ENCODE data around the gene KRTAP4-5.
"Not testable (repeated sequence)": the region's sequence is repeated elsewhere in the genome, so short reads cannot be mapped to it uniquely, and the experiment has no call there.

The KRTAP4-5 gene

DNA sequence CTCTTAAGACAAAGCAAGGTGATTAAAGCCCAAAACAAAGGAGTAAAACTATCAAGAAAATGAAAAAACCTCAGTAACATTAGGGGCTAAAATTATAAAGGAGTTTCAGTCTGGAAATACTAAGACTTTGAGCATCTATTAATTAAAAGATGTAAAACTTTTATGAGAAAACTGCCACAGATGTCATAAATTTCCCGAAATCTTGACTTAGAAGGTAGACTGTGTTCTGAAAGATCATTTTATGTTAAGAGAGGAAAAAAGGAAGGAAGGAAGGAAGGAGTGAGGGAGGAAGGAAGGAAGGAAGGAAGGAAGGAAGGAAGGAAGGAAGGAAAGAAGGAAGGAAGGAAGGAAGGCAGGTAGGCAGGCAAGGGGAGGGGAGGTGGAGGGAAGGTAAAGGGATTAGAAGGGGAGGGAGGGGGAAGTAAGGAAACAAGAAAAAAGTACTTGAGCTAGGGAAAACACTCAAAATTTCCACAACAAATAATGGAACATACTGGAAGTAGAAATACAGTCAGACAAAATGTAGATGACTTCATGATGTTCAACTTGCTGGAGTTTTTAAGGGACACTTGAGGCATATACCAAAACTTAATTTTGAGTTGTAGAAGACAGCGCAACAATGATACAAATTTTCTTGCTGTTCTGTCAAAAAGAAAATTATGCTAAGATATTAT, 2.0 kb downstream of the KRTAP4-5 start:
- DNase-seq (ENCODE audit: low spot score), result no peak

- no peak for DNase-seq (ENCODE audit: low spot score)
These were observed 4.4 kb downstream of the KRTAP4-5 start for GRCh38 chr17:41145261-41145660.

DNA sequence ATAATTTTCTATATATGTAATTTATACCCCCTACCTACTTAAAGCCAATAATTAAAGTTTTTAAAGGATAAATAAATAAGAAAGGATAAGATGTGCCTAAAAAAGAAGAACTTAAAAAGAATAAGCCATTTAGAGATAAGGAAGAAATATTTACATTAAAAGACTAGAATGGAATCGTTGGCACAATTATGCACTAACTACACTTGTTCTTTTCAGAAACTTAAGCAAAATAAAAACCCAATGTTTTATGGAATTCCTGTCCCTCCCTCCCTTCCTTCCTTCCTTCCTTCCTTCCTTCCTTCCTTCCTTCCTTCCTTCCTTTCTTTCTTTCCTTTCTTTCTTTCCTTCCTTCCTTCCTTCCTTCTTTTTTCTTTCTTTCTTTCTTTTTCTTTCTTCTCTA, 4.8 kb downstream of the KRTAP4-5 start:
- DNase-seq (ENCODE audit: low spot score), result no peak

- no peak for DNase-seq (ENCODE audit: low spot score)
These were observed 8.3 kb downstream of the KRTAP4-5 start for GRCh38 chr17:41141361-41141760.

GRCh38 chr17:41140360-41141131, 9.1 kb downstream of the KRTAP4-5 start, which contains the start of gene KRTAP4-6:
Gene KRTAP4-6 (minus strand): TSS chr17:41140544. CDS start chr17:41140487, 57 bp downstream.
- DNase-seq (ENCODE audit: low spot score), result no peak

DNA sequence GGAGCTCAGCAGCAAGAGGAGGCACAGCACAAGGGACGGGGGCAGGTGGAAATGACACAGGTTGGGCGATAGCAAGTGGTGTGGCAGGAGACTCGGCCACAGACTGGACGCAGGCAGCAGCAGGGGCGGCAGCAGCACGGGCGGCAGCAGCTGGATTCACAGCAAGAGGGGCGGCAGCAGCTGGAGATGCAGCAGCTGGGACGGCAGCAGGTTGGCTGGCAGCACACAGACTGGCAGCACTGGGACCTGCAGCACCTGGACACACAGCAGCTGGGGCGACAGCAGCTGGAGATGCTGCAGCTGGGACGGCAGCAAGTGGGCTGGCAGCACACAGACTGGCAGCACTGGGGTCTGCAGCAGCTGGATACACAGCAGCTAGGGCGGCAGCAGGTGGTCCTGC, 9.8 kb downstream of the KRTAP4-5 start:
- not testable (repeated sequence) for DNase-seq (ENCODE audit: low spot score)

- DNase-seq (ENCODE audit: low spot score), result no peak
These were observed 15.5 kb downstream of the KRTAP4-5 start for GRCh38 chr17:41133880-41134735.

DNA sequence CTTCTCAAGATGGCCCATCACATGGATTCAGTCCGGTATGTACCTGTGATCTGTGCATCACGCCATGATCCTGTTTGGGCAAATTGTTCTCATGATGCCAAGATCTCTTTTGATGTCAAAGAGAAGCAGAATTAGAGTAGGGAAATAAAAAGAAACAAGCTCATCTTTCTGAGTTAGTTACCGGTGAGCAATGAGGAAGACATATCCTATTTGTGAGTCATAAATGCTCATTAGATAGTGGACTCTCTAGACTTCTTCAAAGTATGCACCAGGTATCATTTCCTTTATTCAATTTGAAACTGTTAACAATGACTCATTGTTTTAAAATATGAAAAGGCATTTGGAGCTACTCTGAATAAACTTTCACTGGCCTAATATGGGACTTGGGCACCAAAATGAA, 17.6 kb downstream of the KRTAP4-5 start:
- DNase-seq (ENCODE audit: low spot score), result no peak

GRCh38 chr17:41127371-41127770, 22.3 kb downstream of the KRTAP4-5 start:
- no peak for DNase-seq (ENCODE audit: low spot score)

GRCh38 chr17:41126412-41126811, 23.2 kb downstream of the KRTAP4-5 start:
- no peak for DNase-seq (ENCODE audit: low spot score)

GRCh38 chr17:41125064-41125463, 24.6 kb downstream of the KRTAP4-5 start:
- no peak for DNase-seq (ENCODE audit: low spot score)

DNA sequence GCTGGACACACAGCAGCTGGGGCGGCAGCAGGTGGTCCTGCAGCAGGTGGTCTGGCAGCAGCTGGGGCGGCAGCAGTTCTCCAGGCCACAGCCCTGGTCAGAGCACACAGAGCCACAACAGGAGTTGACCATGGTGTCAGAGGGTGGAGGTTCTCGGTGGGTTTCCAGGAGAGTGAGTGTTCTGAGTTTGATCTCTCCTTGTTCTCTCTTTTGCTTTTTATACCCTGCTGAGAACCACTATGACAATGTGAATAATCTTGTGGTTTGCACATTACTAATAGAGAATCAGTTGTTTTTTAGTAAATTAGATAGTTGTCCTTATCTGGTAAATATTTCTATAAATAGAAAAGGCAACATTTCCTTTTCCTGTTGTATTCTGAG, 25.6 kb downstream of the KRTAP4-5 start, which contains the start of gene KRTAP4-12:
Gene KRTAP4-12 (minus strand): TSS at position 192 of the 381 bp plus-strand sequence. CDS start 60 bp downstream, at position 132.
- DNase-seq (ENCODE audit: low spot score), result not testable (repeated sequence)

DNA sequence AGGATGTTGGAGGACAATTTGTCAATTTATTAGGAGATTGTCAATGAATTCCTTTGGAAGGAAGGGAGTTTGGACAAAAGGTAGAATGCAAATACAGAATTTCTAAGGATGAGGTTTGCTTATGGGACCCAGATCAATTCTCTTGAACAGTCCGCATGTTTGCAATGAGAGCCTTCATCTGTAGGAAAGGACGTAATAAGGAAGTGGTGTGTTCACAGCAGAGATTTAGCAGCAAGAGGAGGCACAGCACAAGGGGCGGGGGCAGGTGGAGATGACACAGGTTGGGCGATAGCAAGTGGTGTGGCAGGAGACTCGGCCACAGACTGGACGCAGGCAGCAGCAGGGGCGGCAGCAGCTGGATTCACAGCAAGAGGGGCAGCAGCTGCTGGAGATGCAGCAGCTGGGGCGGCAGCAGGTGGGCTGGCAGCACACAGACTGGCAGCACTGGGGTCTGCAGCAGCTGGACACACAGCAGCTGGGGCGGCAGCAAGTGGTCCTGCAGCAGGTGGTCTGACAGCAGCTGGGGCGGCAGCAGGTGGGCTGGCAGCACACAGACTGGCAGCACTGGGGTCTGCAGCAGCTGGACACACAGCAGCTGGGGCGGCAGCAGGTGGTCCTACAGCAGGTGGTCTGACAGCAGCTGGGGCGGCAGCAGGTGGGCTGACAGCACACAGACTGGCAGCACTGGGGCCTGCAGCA, 26.2 kb downstream of the KRTAP4-5 start:
- DNase-seq (ENCODE audit: low spot score), result not testable (repeated sequence)

DNA sequence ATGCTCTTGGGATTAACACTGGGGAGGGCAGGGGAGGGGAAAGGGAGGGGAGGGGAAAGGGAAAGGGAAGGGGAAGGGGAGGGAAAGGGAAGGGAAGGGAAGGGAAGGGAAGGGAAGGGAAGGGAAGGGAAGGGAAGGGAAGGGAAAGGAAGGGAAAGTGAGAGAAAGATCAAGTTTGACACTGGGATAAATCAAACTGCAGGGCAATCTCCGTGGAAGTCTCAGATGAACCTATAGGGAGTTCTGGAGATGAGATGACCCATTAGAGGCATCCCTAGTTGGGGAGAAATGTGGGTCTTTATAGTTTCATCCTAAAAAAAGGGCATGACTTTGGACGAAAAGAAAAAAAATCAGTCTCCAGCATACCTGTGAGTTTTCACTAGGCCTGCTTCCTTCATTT, 27.9 kb downstream of the KRTAP4-5 start:
- no peak for DNase-seq (ENCODE audit: low spot score)

GRCh38 chr17:41119696-41120690, 29.6 kb downstream of the KRTAP4-5 start:
- peak; percentile 13 for DNase-seq (ENCODE audit: low spot score)

GRCh38 chr17:41118721-41119120, 30.9 kb downstream of the KRTAP4-5 start:
- no peak for DNase-seq (ENCODE audit: low spot score)

DNA sequence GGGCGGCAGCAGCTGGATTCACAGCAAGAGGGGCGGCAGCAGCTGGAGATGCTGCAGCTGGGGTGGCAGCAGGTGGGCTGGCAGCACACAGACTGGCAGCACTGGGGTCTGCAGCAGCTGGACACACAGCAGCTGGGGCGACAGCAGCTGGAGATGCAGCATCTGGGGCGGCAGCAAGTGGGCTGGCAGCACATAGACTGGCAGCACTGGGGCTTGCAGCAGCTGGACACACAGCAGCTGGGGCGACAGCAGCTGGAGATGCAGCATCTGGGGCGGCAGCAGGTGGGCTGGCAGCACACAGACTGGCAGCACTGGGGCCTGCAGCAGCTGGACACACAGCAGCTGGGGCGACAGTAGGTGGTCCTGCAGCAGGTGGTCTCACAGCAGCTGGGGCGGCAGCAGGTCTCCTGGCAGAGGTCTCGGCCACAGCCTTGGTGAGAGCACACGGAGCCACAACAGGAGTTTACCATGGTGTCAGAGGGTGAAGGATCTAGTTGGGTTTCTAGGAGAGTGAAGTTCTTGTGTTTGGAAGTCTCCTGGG, 31.7 kb downstream of the KRTAP4-5 start, which contains the start of gene KRTAP4-11:
Gene KRTAP4-11 (minus strand): TSS at position 528 of the 541 bp plus-strand sequence. CDS start 58 bp downstream, at position 470.
- DNase-seq (ENCODE audit: low spot score), result not testable (repeated sequence)

DNA sequence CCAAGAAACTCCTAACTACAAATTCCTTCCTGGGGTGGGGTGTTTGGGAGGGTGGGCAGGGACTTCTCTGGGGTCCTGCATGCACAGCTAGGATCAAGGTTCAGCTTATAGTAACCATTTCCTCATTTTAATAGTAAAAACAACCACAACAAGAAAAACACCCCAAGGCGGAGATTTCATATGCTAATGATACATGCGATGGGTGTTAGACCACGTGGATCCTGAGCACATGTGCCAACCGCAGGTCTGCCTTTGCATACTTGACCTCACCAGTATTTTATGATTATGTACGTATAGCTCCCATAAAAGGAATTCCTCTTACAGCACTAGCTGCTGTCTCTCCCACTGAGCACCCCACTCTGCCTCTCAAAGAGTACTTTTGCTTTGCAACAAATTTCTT, 33.3 kb downstream of the KRTAP4-5 start:
- no peak for DNase-seq (ENCODE audit: low spot score)

DNA sequence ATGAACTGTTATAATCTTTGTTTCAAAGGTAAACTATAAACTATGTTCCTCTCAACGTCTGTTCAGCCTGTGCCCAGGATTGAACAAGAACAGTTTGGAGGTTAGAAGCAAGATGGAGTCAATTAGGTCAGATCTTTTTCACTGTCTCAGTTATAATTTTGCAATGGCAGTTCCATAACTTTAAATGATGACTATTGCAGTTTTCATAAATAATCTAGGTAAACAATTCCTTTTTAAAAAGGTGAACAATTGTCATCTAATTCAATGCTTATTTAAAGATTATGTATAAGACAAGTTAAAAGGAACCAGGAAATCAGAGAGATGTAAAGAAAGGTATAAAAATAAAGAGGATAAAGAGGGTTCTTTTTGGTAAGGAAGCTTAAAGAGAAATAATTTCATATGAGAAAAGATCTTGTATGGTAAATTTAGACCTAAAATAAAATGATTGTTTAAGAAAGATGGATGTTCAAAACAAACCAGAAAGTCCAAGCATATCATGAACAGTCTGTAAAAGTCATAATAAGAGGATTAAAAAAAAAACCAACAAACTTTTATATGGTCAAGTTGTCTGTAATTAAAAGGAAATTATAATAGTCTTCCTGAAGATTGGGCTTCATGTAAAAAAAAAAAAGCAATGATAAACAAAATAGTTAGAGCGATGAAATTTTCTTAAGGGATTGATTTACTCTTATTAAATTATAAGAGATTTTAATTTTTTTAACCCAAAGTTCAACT, 38.3 kb downstream of the KRTAP4-5 start:
- no peak for DNase-seq (ENCODE audit: low spot score)

Data from CD4-positive, alpha-beta T cell treated with Interleukin-15 for 4 hours (primary cell).